ENCODE measurements around the gene AFMID. TPM values are rescaled to one million over a fixed set of nuclear protein-coding genes. Genes with fewer than 3 reads are reported as not detected.

Gene AFMID
- total RNA-seq, 1 donor from 2014 or later, result 38.6 TPM

- peak; percentile 99 for DNase-seq
- Histone ChIP-seq H3K9me3 (no peaks in the 10 kb centered on the region), H3K36me3 (peaks cover 2% of the 10 kb centered on the region), H3K4me3 (peak overlapping the region; percentile 27), H3K4me1 (peaks cover 60% of the 10 kb centered on the region), H3K27ac (peak overlapping the region; percentile 67), H3K27me3 (ENCODE audit: low read depth) (no peaks in the 10 kb centered on the region)
- no peak for TF ChIP-seq CTCF (IDR thresholded peaks at IDR 0.05)
- ATAC-seq, result peak; percentile 91 to 93
- intact Hi-C loops (cut with DNase I), result no loop called here
Measured at GRCh38 chr17:78140169-78141051, 46.8 kb upstream of the AFMID start.

GRCh38 chr17:78141437-78142118 is 45.6 kb upstream of the AFMID start:
- no peak for DNase-seq
- Histone ChIP-seq H3K4me3 (no peak overlapping the region), H3K9me3 (no peaks in the 10 kb centered on the region), H3K36me3 (no peaks in the 10 kb centered on the region), H3K27ac (peak overlapping the region; percentile 67), H3K27me3 (ENCODE audit: low read depth) (no peaks in the 10 kb centered on the region), H3K4me1 (peaks cover 71% of the 10 kb centered on the region)
- ATAC-seq, result no peak
- intact Hi-C loops (cut with DNase I), result no loop called here
- TF ChIP-seq CTCF (IDR thresholded peaks at IDR 0.05), result no peak

GRCh38 chr17:78142119-78142861 is 44.9 kb upstream of the AFMID start:
- no peak overlapping the region for H3K4me3 ChIP-seq
- DNase-seq (peak; percentile 86), ATAC-seq (peak; percentile 8 to 37)
- no peak for TF ChIP-seq CTCF (IDR thresholded peaks at IDR 0.05)
- intact Hi-C loops (cut with DNase I), result no loop called here
- H3K4me1 ChIP-seq, result peaks cover 69% of the 10 kb centered on the region
- no peaks in the 10 kb centered on the region for H3K9me3 ChIP-seq
- H3K36me3 ChIP-seq, result no peaks in the 10 kb centered on the region
- no peak overlapping the region for H3K27ac ChIP-seq
- no peaks in the 10 kb centered on the region for H3K27me3 ChIP-seq (ENCODE audit: low read depth)

GRCh38 chr17:78143214-78144146 is 43.7 kb upstream of the AFMID start:
- TF ChIP-seq CTCF (IDR thresholded peaks at IDR 0.05), result no peak
- DNase-seq (no peak), ATAC-seq (no peak)
- Histone ChIP-seq H3K36me3 (no peaks in the 10 kb centered on the region), H3K27ac (peak overlapping the region; percentile 72), H3K27me3 (ENCODE audit: low read depth) (no peaks in the 10 kb centered on the region), H3K4me1 (peaks cover 64% of the 10 kb centered on the region), H3K9me3 (no peaks in the 10 kb centered on the region), H3K4me3 (no peak overlapping the region)
- intact Hi-C loops (cut with DNase I), result no loop called here

Data from lower lobe of right lung (tissue), 2 donors.